KBM-7 (cell line): ENCODE results near the gene CCDC192.
"Not testable (repeated sequence)": the region's sequence is repeated elsewhere in the genome, so short reads cannot be mapped to it uniquely, and the experiment has no call there.

ENCODE experiments used
- DNase-seq: peaks from one replicate; pipeline ENCODE4 v3.0.0-alpha.2; 2015
- in situ Hi-C: fragments of 300-500 bp; cut with MboI; formaldehyde crosslinking; loops from 2 replicates; pipeline ENCODE4 v1.14.3; 2020; ENCODE audit warnings: low sequenced_read_pairs, low pct_unique_long_range_greater_than_20kb, mixed read lengths

The CCDC192 gene

DNA sequence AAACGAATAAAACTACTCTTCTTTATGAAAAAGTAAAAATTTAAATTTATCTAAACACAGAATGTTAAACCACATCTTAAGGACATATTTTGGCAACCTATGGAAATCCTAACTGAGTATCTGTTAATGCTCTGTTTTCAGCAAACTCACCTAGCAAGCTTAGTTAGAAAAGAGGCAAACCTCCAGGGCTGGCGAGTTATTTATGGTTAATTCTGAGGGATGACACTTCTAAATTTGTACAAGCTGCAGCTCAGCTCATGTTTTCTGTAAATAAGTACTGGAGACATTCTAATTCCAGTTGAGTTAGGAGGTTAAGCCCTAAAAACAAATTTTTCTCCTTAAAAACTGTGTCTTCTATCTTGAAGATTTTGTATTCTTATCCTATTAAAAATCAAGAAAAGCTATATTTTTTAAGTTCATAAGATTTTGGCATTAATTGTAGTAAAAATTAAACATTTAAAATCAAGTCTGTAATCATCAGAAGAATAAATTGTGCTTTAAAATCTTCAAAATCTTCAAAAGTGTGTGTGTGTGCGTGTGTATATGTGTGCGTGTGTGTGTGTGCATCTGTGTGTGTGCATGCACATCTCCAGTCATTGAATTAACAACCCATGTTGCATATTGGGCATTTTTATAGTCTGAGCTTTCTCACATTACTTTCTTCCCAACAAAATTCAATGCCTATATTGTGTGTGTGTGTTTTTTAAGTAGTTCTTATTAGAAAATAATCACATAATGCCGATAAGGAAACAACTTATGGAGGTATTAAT is 127.8 kb downstream of the CCDC192 start:
- in situ Hi-C loops: no loop called here
- no peak for DNase-seq

DNA sequence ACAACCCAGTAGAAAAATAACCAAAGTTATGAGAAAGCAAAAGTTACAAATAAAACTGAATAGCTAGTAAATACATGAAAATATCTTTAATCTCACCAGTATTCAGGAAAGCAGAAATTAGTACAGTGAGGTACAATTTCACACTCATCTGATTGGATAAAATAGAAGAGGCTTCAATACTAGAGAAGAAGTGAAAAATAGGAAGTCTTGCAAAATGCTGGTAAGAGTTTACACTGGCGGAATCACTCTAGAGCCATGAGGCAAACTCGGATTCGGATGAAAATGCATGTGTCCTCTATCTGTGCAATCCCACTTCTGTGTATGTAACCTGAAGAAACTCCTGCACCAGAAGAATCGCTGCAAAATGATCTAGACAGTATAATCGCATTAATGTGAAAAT is 128.9 kb downstream of the CCDC192 start:
- no peak for DNase-seq
- in situ Hi-C loops: no loop called here

DNA sequence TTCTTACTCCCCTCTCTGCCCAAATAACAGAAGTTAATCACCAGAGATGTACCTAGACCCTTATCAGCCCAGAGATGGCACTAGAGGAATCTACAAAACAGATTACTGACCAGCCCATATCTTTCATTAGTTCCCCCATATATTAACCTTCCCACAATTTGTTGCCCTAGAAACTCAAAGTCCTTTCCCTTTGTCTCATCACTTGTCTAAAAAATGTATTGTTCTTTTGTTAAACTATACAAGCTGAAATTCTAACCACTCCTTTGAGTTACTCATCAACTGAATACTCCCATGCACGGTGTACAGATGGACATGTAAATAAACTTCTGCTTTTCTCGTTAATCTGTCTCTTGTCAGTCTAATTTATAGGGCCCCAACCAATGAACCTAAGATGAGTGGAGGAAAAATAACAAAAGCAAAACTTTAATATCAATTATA is 130.9 kb downstream of the CCDC192 start:
- no peak for DNase-seq
- in situ Hi-C loops: no loop called here

DNA sequence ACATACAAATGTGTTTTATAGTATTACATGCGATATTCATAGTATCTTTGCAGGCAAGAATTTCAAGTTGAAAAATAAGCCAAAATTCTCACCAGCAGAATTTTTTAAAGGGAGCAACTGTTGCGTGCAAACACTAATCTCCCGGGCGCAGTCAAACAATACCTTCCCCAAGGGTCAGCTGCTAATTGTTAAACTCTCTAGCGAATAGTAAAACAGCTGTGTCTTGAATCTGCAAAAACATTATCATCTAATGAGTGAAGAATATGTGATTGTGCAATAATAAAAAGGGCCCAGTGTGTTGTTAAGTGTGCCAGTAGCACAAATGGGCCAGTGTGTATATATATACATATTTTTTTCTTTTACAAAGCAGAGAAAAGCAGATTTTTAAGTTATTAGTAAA is 131.4 kb downstream of the CCDC192 start:
- no peak for DNase-seq
- in situ Hi-C loops: no loop called here

DNA sequence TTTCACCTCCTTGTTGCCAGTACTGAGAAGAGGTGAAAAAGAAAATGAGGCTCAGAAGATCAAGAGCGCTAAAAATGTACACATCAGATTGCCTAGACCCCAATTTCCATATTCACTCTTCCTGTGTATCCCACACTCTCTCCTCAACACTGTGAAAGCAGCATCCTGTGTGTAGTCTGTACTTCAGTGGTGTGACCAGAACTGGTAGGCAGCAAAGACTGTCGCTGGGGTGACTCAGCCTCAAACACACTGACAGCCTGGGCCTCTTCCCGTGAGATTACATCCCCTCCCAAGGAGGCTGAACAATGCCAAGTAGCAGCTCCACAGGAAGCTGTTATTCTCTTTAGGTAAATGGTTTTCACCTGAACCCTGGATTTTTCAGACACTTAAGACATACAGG is 135.5 kb downstream of the CCDC192 start:
- DNase-seq: no peak
- in situ Hi-C loops: no loop called here

DNA sequence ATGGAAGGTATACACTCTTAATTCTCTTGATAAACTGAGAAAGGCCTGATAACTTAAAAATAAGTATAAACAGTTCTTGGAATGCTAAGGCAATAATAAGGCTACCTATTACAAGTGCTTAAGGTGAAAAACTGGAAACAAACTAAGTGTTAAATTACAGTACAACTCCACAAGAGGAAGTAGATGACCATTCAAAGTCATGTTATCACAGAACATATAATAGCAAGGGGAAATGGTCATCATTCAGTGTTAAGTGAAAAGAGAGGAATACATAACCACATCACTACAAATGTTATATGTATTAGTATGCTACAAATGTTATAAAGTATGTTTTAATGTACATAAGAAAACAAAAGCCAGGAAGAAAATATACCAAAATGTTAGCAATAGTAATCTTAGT is 135.9 kb downstream of the CCDC192 start:
- DNase-seq: no peak
- in situ Hi-C loops: no loop called here

DNA sequence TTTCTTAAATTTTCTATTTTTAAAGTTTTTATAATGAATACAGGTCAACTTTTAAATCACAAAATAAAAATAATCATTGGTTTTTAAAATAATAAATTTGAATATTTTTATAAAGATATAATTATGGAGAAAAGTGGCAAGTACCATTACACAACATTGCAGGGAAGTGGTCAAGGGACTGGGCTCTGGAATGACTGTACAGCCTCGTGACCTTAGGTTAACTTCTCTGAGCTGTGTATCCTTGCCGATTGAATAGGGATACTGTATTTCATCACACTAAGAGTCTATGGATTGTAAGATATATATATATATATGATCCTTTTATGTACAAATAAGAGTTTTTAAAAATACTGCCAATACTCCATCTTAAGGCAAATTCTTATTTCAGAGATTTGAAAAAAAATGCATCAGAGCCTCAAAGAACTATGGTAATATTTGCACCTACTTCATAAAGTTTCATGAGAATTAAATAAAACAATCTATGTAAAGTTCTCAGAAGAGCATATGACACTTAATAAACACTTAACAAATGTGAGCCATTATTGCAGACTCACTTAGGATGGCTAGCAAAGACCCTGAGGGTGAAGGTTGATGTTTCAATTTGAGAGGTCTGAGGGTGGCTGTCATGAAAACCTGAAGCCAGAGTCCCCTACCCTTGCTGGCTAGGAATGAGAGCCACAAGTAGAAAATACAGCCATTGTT is 136.5 kb downstream of the CCDC192 start:
- in situ Hi-C loops: no loop called here
- DNase-seq: no peak

DNA sequence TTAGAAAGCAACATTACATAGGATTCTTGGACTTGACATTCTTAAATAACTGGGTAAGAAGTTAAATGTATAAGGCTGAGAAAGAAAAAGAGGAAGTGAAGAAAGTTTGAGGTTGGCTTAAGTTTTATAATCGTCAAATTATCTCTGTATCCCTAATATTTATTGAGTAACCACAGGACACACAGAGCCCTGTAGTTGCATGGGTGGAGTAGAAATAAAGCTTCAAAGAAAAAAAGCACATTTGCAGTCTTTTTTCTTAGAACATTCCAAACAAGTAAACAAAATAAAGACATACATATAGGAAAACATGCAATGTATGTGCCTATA is 137.0 kb downstream of the CCDC192 start:
- in situ Hi-C loops: no loop called here

DNA sequence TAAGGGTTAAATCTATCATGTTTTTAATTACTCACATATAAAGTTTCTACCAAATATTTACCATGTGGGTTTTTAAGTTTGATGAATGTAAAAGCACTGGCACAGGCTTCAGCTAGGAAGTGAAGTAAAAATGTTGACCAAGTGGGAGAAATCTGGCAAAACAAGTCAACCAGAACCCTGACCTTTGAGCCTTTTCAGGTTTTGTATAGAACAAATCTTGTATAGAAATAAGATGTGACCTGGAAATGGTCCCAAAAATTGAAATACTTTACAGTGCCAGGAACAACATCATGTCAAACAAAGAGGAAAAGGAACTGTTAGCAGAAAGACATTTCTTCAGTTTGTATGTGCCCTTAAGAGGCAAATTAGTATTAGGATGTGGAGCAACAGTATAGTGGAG is 137.6 kb downstream of the CCDC192 start:
- in situ Hi-C loops: no loop called here

More for the DNA sequence above, 137.0 kb downstream of the CCDC192 start:
- DNase-seq: peak; percentile 14

DNA sequence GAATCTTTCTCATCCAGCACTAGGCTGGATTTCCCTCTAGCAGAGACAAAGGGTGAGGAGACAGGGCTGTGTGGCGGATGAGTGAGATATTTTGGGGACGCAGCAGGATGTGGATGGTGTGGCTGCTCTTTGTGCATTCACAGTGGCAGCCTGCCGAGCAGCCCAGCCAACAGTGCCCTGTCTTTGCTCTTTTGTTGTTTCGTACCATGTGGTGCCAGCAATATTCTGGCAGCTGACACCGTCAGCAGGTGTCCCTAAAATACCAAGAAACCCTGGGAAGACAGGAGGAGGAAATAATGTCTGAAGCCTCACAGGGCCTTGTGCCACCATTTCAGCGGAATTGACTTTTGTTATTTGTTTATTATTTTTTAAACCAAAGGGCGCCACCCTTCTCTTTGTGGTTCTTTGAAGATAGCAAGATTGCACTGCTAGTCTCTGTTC is 141.4 kb downstream of the CCDC192 start:
- DNase-seq: no peak
- in situ Hi-C loops: no loop called here

More for the DNA sequence above, 137.6 kb downstream of the CCDC192 start:
- no peak for DNase-seq

DNA sequence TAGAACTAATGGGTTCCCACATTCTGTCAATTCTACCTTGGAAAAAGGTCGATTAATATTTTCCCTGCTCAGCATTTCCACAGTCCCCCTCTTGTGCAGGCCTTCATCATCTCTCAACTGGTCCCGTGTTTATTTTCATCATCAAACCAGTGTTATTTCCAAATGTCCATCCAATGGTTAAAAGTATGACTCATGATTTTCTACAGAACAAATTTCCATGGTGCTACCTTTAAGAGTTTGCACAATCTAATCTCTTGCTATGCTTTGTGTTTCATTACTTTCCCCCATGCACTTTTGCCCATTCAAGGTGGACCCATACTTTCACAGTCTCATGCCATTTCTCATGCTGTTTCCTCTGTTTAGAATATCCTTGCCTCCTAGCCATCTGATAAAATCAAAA is 143.7 kb downstream of the CCDC192 start:
- in situ Hi-C loops: no loop called here
- no peak for DNase-seq

DNA sequence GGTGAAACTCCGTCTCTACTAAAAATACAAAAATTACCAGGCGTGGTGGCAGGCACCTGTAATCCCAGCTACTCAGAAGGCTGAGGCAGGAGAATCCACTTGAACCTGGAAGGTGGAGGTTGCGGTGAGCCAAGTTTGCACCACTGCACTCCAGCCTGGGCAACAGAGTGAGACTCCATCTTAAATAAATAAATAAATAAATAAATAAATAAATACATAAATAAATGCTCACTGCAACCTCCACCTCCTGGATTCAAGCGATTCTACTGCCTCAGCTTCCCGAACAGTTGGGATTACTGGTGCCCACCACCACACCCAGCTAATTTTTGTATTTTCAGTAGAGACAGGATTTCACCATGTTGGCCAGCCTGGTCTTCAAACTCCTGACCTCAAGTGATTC is 144.4 kb downstream of the CCDC192 start:
- in situ Hi-C loops, DNase-seq: not testable (repeated sequence)

DNA sequence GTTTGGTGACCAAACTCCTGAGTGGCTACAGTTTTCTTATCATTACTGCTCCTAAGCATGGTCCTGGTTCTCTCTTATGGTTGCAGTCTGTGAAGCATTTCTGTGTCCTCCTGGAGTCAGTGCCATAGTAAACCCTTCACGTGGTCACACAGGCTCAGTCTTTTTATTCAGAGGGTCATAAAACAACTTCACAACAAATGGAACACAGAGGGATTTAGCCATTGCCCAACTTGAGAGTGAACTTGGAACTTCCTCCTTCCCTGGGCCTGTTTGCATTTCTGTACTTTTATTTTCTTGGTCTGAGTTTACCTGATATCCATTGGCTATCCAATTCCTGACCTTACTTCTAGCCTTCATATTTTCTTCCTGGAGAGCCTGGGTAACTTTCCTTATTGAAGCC is 144.9 kb downstream of the CCDC192 start:
- no peak for DNase-seq
- in situ Hi-C loops: no loop called here

DNA sequence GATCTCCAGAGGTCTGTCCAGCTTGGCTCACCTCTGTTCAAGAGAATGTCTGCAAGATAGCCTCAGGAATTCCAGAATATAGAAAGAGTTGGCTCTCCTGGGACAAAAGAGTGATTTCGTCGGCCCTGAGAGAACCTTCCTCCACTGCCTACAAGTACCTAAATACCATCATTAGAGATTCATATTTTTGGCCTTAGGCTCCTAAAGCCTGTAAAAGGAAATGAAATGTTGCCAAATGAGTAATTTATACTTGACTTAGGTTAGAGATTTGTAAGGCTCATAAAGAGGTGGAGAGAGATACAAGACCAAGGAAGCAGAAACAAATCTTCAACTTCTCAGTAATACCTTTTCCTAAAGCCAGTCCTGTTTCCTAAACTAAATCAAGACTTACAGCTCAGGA is 146.2 kb downstream of the CCDC192 start:
- in situ Hi-C loops: no loop called here
- DNase-seq: no peak

DNA sequence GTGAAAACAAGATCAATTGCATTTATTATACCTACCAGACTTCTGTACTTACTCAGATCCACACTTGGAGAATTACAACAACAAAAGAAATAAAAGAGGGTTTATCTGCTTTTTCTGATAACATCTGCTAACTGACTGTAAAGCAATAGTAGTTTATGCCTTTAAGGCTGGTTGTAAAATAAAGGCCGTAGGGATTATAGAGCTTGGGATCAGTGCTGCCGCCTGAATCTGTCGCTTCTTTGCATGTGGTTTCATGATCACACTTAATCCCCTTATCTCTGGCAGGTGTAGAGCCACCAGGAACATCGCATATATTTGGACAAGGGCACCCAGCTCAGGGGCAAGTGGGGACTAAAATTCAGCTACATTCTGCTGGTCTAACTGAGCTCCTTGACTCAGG is 146.7 kb downstream of the CCDC192 start:
- in situ Hi-C loops: no loop called here
- DNase-seq: no peak

DNA sequence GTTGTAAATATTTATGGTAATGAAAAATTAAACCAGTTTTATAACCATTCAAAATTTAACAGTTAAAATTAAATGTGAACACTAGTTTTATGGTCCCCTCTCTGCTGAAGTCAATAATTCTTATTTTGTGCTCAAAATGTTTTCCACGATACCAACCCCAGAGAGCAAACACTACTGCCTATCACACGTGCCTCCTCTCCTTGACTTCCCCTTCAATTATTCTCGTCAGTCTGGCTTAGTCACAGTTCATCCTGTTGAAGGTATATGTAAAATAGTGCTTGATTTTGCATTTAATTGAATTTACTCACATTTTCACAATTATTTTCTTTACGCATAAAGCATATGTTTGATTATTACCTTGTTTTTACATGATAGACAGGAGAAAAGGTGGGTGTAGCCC is 148.8 kb downstream of the CCDC192 start:
- DNase-seq: no peak
- in situ Hi-C loops: no loop called here

DNA sequence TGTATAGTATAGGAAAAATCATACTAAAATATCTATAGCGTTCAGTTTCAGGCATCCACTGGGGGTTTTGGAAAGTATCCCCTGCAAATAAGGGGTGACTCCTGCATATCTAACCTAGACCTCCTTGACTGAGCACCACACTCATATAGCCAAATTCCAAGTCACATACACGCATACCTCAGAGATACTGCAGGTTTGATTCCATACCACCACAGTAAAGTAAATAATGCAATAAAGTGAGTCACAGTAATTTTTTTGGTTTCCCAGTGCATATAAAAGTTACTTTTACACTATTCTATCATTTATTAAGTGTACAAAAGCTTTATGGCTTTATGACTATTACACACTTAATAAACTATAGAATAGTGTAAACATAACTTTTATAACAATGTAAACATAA is 151.3 kb downstream of the CCDC192 start:
- no peak for DNase-seq
- in situ Hi-C loops: no loop called here

DNA sequence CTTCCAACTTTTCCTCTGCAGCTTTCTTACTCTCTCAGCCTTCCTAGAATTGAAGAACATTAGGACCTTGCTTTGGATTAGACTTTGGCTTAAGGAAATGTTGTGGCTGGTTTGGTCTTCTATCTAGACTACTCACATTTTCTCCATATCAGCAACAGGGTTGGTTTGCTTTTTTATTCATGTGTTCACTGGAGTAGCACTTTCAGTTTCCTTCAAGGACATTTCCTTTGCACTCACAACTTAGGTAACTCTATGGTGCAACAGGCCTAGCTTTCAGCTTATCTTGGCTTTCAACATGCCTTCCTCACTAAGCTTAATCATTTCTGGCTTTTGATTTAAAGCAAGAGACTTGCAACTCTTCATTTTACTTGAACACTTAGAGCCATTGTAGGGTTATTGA is 153.1 kb downstream of the CCDC192 start:
- in situ Hi-C loops: no loop called here
- no peak for DNase-seq

DNA sequence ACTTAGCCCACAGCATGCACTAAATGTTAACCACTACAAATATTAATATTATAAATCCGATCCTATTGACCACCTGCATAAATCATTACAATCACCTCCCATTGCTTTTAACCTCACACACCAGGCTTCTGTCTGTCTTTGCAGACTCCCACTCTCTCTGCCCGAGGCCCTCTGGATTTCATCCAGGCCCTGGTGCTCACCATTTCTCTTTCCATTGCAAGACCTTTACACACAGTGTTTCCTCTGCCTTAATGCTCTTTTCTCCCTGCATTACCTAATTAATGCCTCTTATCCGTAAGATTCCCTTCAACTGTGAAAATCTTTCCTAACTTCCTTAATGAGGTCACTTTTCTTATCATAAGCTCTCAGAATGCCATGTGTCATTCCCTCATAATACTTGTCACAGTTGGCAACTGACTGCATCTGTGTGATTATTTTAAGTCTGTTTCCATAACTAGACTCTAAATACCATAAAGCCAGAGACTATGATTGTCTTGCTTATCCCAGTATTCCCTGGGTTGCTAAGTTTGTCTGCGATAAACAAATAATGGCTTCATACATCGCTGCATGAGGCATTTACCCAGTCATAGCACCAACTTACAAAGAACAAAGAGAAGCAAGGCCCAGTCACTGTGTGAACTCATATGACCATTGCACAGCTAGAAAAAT is 155.1 kb downstream of the CCDC192 start:
- DNase-seq: no peak
- in situ Hi-C loops: no loop called here

DNA sequence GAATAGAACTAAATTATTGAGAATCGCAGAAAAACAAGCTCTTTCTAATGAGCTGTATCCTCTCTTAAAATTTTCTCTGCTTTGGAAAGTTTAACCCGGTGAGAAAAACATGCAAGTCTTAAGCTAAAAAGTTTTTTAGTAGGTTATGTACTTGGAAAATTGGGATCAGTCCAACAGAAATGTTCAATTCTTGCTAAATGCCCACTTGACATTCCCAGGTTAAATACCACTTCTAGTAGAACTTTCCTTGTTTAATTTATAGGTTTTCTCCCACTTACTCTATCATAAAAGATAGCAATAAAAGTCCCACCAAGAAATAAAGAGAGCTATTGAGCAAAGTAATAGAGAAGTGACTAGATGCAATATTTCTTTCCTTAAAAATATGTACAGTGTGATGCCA is 157.1 kb downstream of the CCDC192 start:
- no peak for DNase-seq
- in situ Hi-C loops: no loop called here
